Heart right ventricle (tissue), 16 donors: ENCODE results near the gene IL5RA. TPM values are rescaled to one million over a fixed set of nuclear protein-coding genes. Genes with fewer than 3 reads are reported as not detected.
A peak's percentile ranks its signal among the peaks of the same experiment; 100 is the strongest.

Experiments used
- ATAC-seq, 8 donors: fragments of 200-7000 bp; cut with Tn5 transposase; one replicate each; pipeline ENCODE4 v1.9.1; 2020; ENCODE audit warnings: mild to moderate bottlenecking in 8 of 8, moderate library complexity in 8 of 8, moderate number of reproducible peaks in 1 of 8
- DNase-seq, 2 donors: peaks; one replicate each; pipeline ENCODE4 v3.0.0-alpha.2; 2020
- H3K27ac ChIP-seq, 10 donors: fragments of 200-600 bp; sonication (generic) in 2 of 10; one replicate each; pipeline versions ENCODE4 v1.5.0 to v1.8.0; 2020 to 2022; ENCODE audit warnings: mild to moderate bottlenecking in 3 of 10
- H3K27me3 ChIP-seq, 7 donors: fragments of 200-600 bp; one replicate each; pipeline ENCODE4 v1.8.0; 2021 to 2022; ENCODE audit warnings: mild to moderate bottlenecking in 2 of 7
- H3K36me3 ChIP-seq, 9 donors: fragments of 200-600 bp; sonication (generic) in 1 of 9; one replicate each; pipeline versions ENCODE4 v1.5.0 to v1.8.0; 2020 to 2022; ENCODE audit warnings: mild to moderate bottlenecking in 2 of 9
- H3K4me1 ChIP-seq, 9 donors: fragments of 200-600 bp; sonication (generic) in 1 of 9; one replicate each; pipeline versions ENCODE4 v1.5.0 to v1.8.0; 2020 to 2022; ENCODE audit warnings: mild to moderate bottlenecking in 4 of 9
- H3K4me3 ChIP-seq, 10 donors: fragments of 200-600 bp; sonication (generic) in 2 of 10; one replicate each; pipeline versions ENCODE4 v1.5.0 to v1.8.0; 2020 to 2022; ENCODE audit warnings: mild to moderate bottlenecking in 7 of 10, moderate library complexity in 2 of 10
- H3K9me3 ChIP-seq, 11 donors: fragments of 200-600 bp in 10 of 11; sonication (generic) in 2 of 11; one replicate each; pipeline versions ENCODE4 v1.5.0 to v1.8.0; 2013 to 2022; ENCODE audit warnings: mild to moderate bottlenecking in 2 of 11, control low read depth in 1 of 11, moderate library complexity in 1 of 11
- CTCF ChIP-seq, 9 donors: fragments of 200-600 bp; sonication (generic) in 2 of 9; IDR thresholded peaks; one replicate each; pipeline versions ENCODE4 v1.5.0 to v1.8.0; 2021 to 2022; ENCODE audit warnings: antibody characterized with exemption in 9 of 9, mild to moderate bottlenecking in 5 of 9, moderate library complexity in 1 of 9
- WGBS, 2 donors: extraction: QIAGEN DNeasy Blood & Tissue Kit; methylation state at CpG; one replicate each; pipeline ENCODE4 v1.1.7; 2013; ENCODE audit warnings: inconsistent platforms in 1 of 2; 5-methylcytosine and 5-hydroxymethylcytosine counted together
- intact Hi-C, 10 donors: fragments of 100-400 bp; cut with DNase I; formaldehyde crosslinking; loops; one replicate each; pipeline versions ENCODE4 v1.11.1 to v1.14.2; 2022
- polyA plus RNA-seq, 2 donors: library from polyadenylated mRNA; stranded (reverse); fragments of 200-250 nt; gene quantifications; one replicate each; pipeline ENCODE4 v1.2.3, GENCODE V29; 2013
- total RNA-seq, 10 donors: library from RNA; stranded (reverse); fragmentation: NEBNext Ultra II Directional in 3 of 10; extraction: Animal tissue kit (Norgen Biotek cat#: 25700) in 3 of 10; gene quantifications; one replicate each; pipeline versions ENCODE4 v1.2.1 to v1.2.4, GENCODE V29; 2021 to 2023
- donor health status: Arrhythmogenic right ventricular cardiomyopathy.
- donor health status: ischemic (EF 13 %, LVEDD 7.1; RV severe dilation, severe dysfunction).
- donor health status: healthy with polysubstance abuse.
- donor health status: DM: no; HTN: yes; CAD: no.
- donor health status: DM: no; HTN: no; CAD: no.
- donor health status: ischemic (EF 25% LVEDD 6.9; RV normal size, moderate dysfunction).
- donor health status: ischemic (EF 25% LVEDD 5.7; RV mildly dilated, moderate dysfunction).
- donor health status: healthy.
- donor health status: DM: yes; HTN: yes; CAD: no.
- donor health status: Ischemic cardiomyopathy.
- donor health status: ischemic (EF 35%, LVEDD 5.7; RV mildly dilated, moderate dysfunction).
- donor health status: nonischemic (EF 11% LVEDD 7.7; RV severe dilation, severe dysfunction).
- donor health status: DM: yes; HTN: yes; CAD: no.
- donor health status: PGD.
- donor health status: ischemic (EF 29% LVEDD 5.4; RV normal size, mild dysfunction).
- donor health status: nonischemic (EF 23%, LVEDD 6.1; RV moderate dilation, normal function).

The IL5RA gene
- total and polyA plus RNA-seq, 12 donors: 0.07 to 1.1 (median 0.23) TPM; not detected in 5

- peak within 1 kb of the TSS; percentile 65 to 97 (median 88) for H3K4me3 ChIP-seq
- peaks cover 3 to 34% (median 24%) of the 10 kb centered on the region in 9 donors for H3K4me1 ChIP-seq
- H3K36me3 ChIP-seq: peaks cover 0 to 30% (median 20%) of the 10 kb centered on the region in 9 donors
- ATAC-seq (peak; percentile 99 to 100 (median 100)), DNase-seq (peak; percentile 96)
- no peaks in the 10 kb centered on the region for H3K9me3 ChIP-seq
- TF ChIP-seq CTCF (IDR thresholded peaks at IDR 0.05): no peak
- no peaks in the 10 kb centered on the region for H3K27me3 ChIP-seq
- intact Hi-C loops: loop anchor here in 2 of 10 donors (2.0 to 10.0 kb wide), 3 partner anchors 51 to 1178 kb away; partner anchors contain the start of genes CRBN (in 2 of the 2) and SETMAR (in 1 of the 2)
- 0 to 1% methylated on average over 94 to 99 of the region's 100 CpGs for WGBS, 2 donors
- peak within 1 kb of the TSS; percentile 38 to 99 (median 94) for H3K27ac ChIP-seq
Observed at GRCh38 chr3:3126477-3127431, 16.6 kb upstream of the IL5RA start, which contains the start of gene TRNT1. TRNT1 (plus strand) TSS chr3:3126940; CDS start chr3:3129041, 2,101 bp downstream.

- ATAC-seq: no peak
- DNase-seq: no peak
- H3K27ac ChIP-seq: peak overlapping the region in 9 of 10 donors; percentile 89 to 99 (median 94)
- WGBS, 2 donors: 92 to 94% methylated on average over 24 of the region's 24 CpGs
- peak overlapping the region; percentile 65 to 97 (median 88) for H3K4me3 ChIP-seq
- no peak for TF ChIP-seq CTCF (IDR thresholded peaks at IDR 0.05)
- no peaks in the 10 kb centered on the region for H3K9me3 ChIP-seq
- no peaks in the 10 kb centered on the region for H3K27me3 ChIP-seq
- H3K36me3 ChIP-seq: peaks cover 0 to 25% (median 19%) of the 10 kb centered on the region in 9 donors
- intact Hi-C loops: loop anchor here in 2 of 10 donors (2.0 to 10.0 kb wide), 3 partner anchors 51 to 1179 kb away; partner anchors contain the start of genes CRBN (in 2 of the 2) and SETMAR (in 1 of the 2)
- H3K4me1 ChIP-seq: peaks cover 3 to 34% (median 24%) of the 10 kb centered on the region in 9 donors
Observed at GRCh38 chr3:3125977-3126376, 15.8 kb upstream of the IL5RA start.

- TF ChIP-seq CTCF (IDR thresholded peaks at IDR 0.05): no peak
- H3K27ac ChIP-seq: no peak overlapping the region
- no peaks in the 10 kb centered on the region for H3K27me3 ChIP-seq
- H3K36me3 ChIP-seq: no peaks in the 10 kb centered on the region
- H3K9me3 ChIP-seq: peaks cover 0 to 4% (median 0%) of the 10 kb centered on the region in 11 donors
- DNase-seq: no peak
- intact Hi-C loops: no loop called here
- no peaks in the 10 kb centered on the region for H3K4me1 ChIP-seq
- 65 to 71% methylated on average over 4 of the region's 4 CpGs for WGBS, 2 donors
- no peak for ATAC-seq
- H3K4me3 ChIP-seq: no peak overlapping the region
Observed at GRCh38 chr3:3119393-3119851, 9.2 kb upstream of the IL5RA start.

- DNase-seq (no peak), ATAC-seq (no peak)
- H3K27me3 ChIP-seq: no peaks in the 10 kb centered on the region
- H3K4me1 ChIP-seq: no peaks in the 10 kb centered on the region
- WGBS, 2 donors: 90 to 94% methylated on average over 2 of the region's 2 CpGs
- H3K9me3 ChIP-seq: peaks cover 0 to 4% (median 0%) of the 10 kb centered on the region in 11 donors
- no peak overlapping the region for H3K27ac ChIP-seq
- H3K4me3 ChIP-seq: no peak overlapping the region
- no peak for TF ChIP-seq CTCF (IDR thresholded peaks at IDR 0.05)
- no peaks in the 10 kb centered on the region for H3K36me3 ChIP-seq
- intact Hi-C loops: no loop called here
Observed at GRCh38 chr3:3117651-3118050, 7.5 kb upstream of the IL5RA start.
